GM12801 (cell line): ENCODE data around the gene BSND.

Experiments
- CTCF ChIP-seq: IDR thresholded peaks from one replicate; pipeline ENCODE4 v1.5.1; 2011; ENCODE audit warnings: control low read depth; ENCODE audit not compliant: insufficient read length; ENCODE audit errors: extremely low read depth

BSND gene

GRCh38 chr1:54977533-54978297 lies 21.0 kb upstream of the BSND start:
- TF ChIP-seq CTCF, result no peak

GRCh38 chr1:54978528-54979326 lies 20.0 kb upstream of the BSND start:
- no peak for TF ChIP-seq CTCF

- TF ChIP-seq CTCF, result no peak
Measured at GRCh38 chr1:54979327-54979891, 19.3 kb upstream of the BSND start.

GRCh38 chr1:54980046-54980527 lies 18.6 kb upstream of the BSND start:
- TF ChIP-seq CTCF, result no peak

GRCh38 chr1:54980528-54981241 lies 18.0 kb upstream of the BSND start, which contains the start of gene TMEM61:
TMEM61 (plus strand) TSS chr1:54980628; CDS start chr1:54981066, 438 bp downstream.
- TF ChIP-seq CTCF, result no peak

- no peak for TF ChIP-seq CTCF
Measured at GRCh38 chr1:54981466-54981865, 17.3 kb upstream of the BSND start.

- no peak for TF ChIP-seq CTCF
Measured at GRCh38 chr1:54982739-54983138, 16.0 kb upstream of the BSND start.
